Activated T-helper 2 cell treated with anti-CD3 and anti-CD28 coated beads, Interferon-gamma antibody, Interleukin-2, Interleukin-4, amounts not matched to agents 10 μg/mL and 5 μg/mL and 100 μg/mL, durations not matched to agents 14 hours and 24 hours and 36 hours (primary cell): ENCODE results near the gene ASB14. TPM values are rescaled to one million over a fixed set of nuclear protein-coding genes. Genes with fewer than 3 reads are reported as not detected.
"Not testable (repeated sequence)": the region's sequence is repeated elsewhere in the genome, so short reads cannot be mapped to it uniquely, and the experiment has no call there.

Experiments used
- DNase-seq: peaks from one replicate; pipeline ENCODE4 v3.0.0; 2021; ENCODE audit warnings: low spot score
- H3K27ac Mint-ChIP-seq: one replicate; pipeline ENCODE4 v1.8.0; 2021; ENCODE audit warnings: mixed read lengths
- H3K27me3 Mint-ChIP-seq: one replicate; pipeline ENCODE4 v1.8.0; 2021; ENCODE audit warnings: low read depth, mixed read lengths
- H3K36me3 Mint-ChIP-seq: one replicate; pipeline ENCODE4 v1.8.0; 2021; ENCODE audit warnings: low read depth, mixed read lengths
- H3K4me1 Mint-ChIP-seq: one replicate; pipeline ENCODE4 v1.8.0; 2021; ENCODE audit warnings: low read depth, mixed read lengths
- H3K4me3 Mint-ChIP-seq: one replicate; pipeline ENCODE4 v1.8.0; 2021; ENCODE audit warnings: low read depth, mild to moderate bottlenecking, moderate library complexity, mixed read lengths
- H3K9me3 Mint-ChIP-seq: one replicate; pipeline ENCODE4 v1.8.0; 2021; ENCODE audit warnings: mixed read lengths
- intact Hi-C: fragments of 100-400 bp; cut with micrococcal nuclease; formaldehyde crosslinking; loops from one replicate; pipeline ENCODE4 v1.15.1; 2023
- total RNA-seq: library from RNA; stranded (reverse); gene quantifications from 2 replicates; pipeline ENCODE4 v1.2.3, GENCODE V29; 2022

Gene ASB14
- not detected in 2 replicates for total RNA-seq

GRCh38 chr3:57292159-57292896 is at the start of gene ASB14:
Gene ASB14, minus strand, starts transcription at chr3:57292685. Its CDS starts 652 bp downstream, at chr3:57292033.
- no peak for DNase-seq
- intact Hi-C loops, result no loop called here
- no peak within 1 kb of the TSS for H3K27ac Mint-ChIP-seq
- H3K4me3 Mint-ChIP-seq, result no peak within 1 kb of the TSS
- peaks cover 18% of the 10 kb centered on the region for H3K27me3 Mint-ChIP-seq
- H3K36me3 Mint-ChIP-seq, result no peaks in the 10 kb centered on the region
- no peaks in the 10 kb centered on the region for H3K9me3 Mint-ChIP-seq
- peaks cover 4% of the 10 kb centered on the region for H3K4me1 Mint-ChIP-seq

GRCh38 chr3:57339071-57339642 is 46.7 kb upstream of the ASB14 start:
- intact Hi-C loops, H3K36me3 Mint-ChIP-seq, H3K9me3 Mint-ChIP-seq, H3K4me1 Mint-ChIP-seq, H3K27ac Mint-ChIP-seq, DNase-seq, H3K4me3 Mint-ChIP-seq: not testable (repeated sequence)
- H3K27me3 Mint-ChIP-seq, result peaks cover 17% of the 10 kb centered on the region

GRCh38 chr3:57338272-57339070 is 46.0 kb upstream of the ASB14 start:
- H3K9me3 Mint-ChIP-seq, H3K36me3 Mint-ChIP-seq, H3K4me1 Mint-ChIP-seq, intact Hi-C loops, H3K27ac Mint-ChIP-seq, H3K4me3 Mint-ChIP-seq, DNase-seq: not testable (repeated sequence)
- H3K27me3 Mint-ChIP-seq, result peaks cover 19% of the 10 kb centered on the region

- H3K36me3 Mint-ChIP-seq, result no peaks in the 10 kb centered on the region
- no peak for DNase-seq
- H3K4me3 Mint-ChIP-seq, result no peak overlapping the region
- no peaks in the 10 kb centered on the region for H3K9me3 Mint-ChIP-seq
- no peaks in the 10 kb centered on the region for H3K4me1 Mint-ChIP-seq
- no peak overlapping the region for H3K27ac Mint-ChIP-seq
- peaks cover 12% of the 10 kb centered on the region for H3K27me3 Mint-ChIP-seq
- intact Hi-C loops, result no loop called here
Measured at GRCh38 chr3:57335283-57335938, 42.9 kb upstream of the ASB14 start.

GRCh38 chr3:57331078-57331610 is 38.7 kb upstream of the ASB14 start:
- Mint-ChIP-seq H3K4me1 (no peaks in the 10 kb centered on the region), H3K36me3 (no peaks in the 10 kb centered on the region), H3K4me3 (no peak overlapping the region)

GRCh38 chr3:57326498-57326897 is 34.0 kb upstream of the ASB14 start:
- H3K36me3 Mint-ChIP-seq, H3K27me3 Mint-ChIP-seq, H3K4me1 Mint-ChIP-seq, DNase-seq, H3K9me3 Mint-ChIP-seq, H3K4me3 Mint-ChIP-seq, intact Hi-C loops, H3K27ac Mint-ChIP-seq: not testable (repeated sequence)

More at GRCh38 chr3:57331078-57331610, 38.7 kb upstream of the ASB14 start:
- no peak for DNase-seq
- Mint-ChIP-seq H3K27ac (no peak overlapping the region), H3K9me3 (no peaks in the 10 kb centered on the region), H3K27me3 (peaks cover 13% of the 10 kb centered on the region)
- intact Hi-C loops, result no loop called here

GRCh38 chr3:57314204-57314603 is 21.7 kb upstream of the ASB14 start:
- DNase-seq, result no peak
- H3K9me3 Mint-ChIP-seq, result no peaks in the 10 kb centered on the region
- no peaks in the 10 kb centered on the region for H3K4me1 Mint-ChIP-seq
- no peak overlapping the region for H3K27ac Mint-ChIP-seq
- intact Hi-C loops, result no loop called here
- H3K4me3 Mint-ChIP-seq, result no peak overlapping the region
- H3K36me3 Mint-ChIP-seq, result no peaks in the 10 kb centered on the region
- H3K27me3 Mint-ChIP-seq, result peaks cover 26% of the 10 kb centered on the region

GRCh38 chr3:57309769-57310360 is 17.4 kb upstream of the ASB14 start:
- intact Hi-C loops, result no loop called here
- Mint-ChIP-seq H3K4me1 (no peaks in the 10 kb centered on the region), H3K9me3 (no peaks in the 10 kb centered on the region), H3K36me3 (no peaks in the 10 kb centered on the region), H3K4me3 (no peak overlapping the region), H3K27me3 (peaks cover 6% of the 10 kb centered on the region), H3K27ac (no peak overlapping the region)
- no peak for DNase-seq

GRCh38 chr3:57303520-57303919 is 11.0 kb upstream of the ASB14 start:
- H3K36me3 Mint-ChIP-seq, H3K4me3 Mint-ChIP-seq, DNase-seq: not testable (repeated sequence)

GRCh38 chr3:57298041-57298440 is 5.6 kb upstream of the ASB14 start:
- no peaks in the 10 kb centered on the region for H3K9me3 Mint-ChIP-seq
- no peaks in the 10 kb centered on the region for H3K4me1 Mint-ChIP-seq
- no peaks in the 10 kb centered on the region for H3K36me3 Mint-ChIP-seq
- peaks cover 19% of the 10 kb centered on the region for H3K27me3 Mint-ChIP-seq
- DNase-seq, result no peak
- no peak overlapping the region for H3K27ac Mint-ChIP-seq
- intact Hi-C loops, result no loop called here
- no peak overlapping the region for H3K4me3 Mint-ChIP-seq

More at GRCh38 chr3:57303520-57303919, 11.0 kb upstream of the ASB14 start:
- H3K4me1 Mint-ChIP-seq, intact Hi-C loops, H3K9me3 Mint-ChIP-seq, H3K27ac Mint-ChIP-seq, H3K27me3 Mint-ChIP-seq: not testable (repeated sequence)

GRCh38 chr3:57292897-57293526 is 527 bp upstream of the ASB14 start:
- H3K4me1 Mint-ChIP-seq, result peaks cover 4% of the 10 kb centered on the region
- peaks cover 23% of the 10 kb centered on the region for H3K27me3 Mint-ChIP-seq
- no peak overlapping the region for H3K27ac Mint-ChIP-seq
- H3K36me3 Mint-ChIP-seq, result no peaks in the 10 kb centered on the region
- intact Hi-C loops, result no loop called here
- no peak overlapping the region for H3K4me3 Mint-ChIP-seq
- no peaks in the 10 kb centered on the region for H3K9me3 Mint-ChIP-seq
- DNase-seq, result no peak

- Mint-ChIP-seq H3K27ac (no peak overlapping the region), H3K36me3 (no peaks in the 10 kb centered on the region), H3K4me1 (peaks cover 4% of the 10 kb centered on the region), H3K4me3 (no peak overlapping the region), H3K27me3 (peaks cover 14% of the 10 kb centered on the region), H3K9me3 (peaks cover 4% of the 10 kb centered on the region)
- no peak for DNase-seq
- intact Hi-C loops, result no loop called here
Measured at GRCh38 chr3:57288403-57288802, 4.1 kb downstream of the ASB14 start.
